GM10266 (cell line): ENCODE measurements around the gene HSD11B1.

Experiments used
- DNase-seq: peaks from one replicate; pipeline ENCODE4 v3.0.0; 2012; ENCODE audit errors: extremely low spot score
- TF ChIP-seq, protein P1 (sequence below): IDR thresholded peaks from 2 replicates; pipeline ENCODE4 v1.5.1; 2012; ENCODE audit warnings: mild to moderate bottlenecking, low read depth; ENCODE audit not compliant: control insufficient read depth, insufficient read depth; ENCODE audit errors: missing control alignments

Gene HSD11B1

DNA sequence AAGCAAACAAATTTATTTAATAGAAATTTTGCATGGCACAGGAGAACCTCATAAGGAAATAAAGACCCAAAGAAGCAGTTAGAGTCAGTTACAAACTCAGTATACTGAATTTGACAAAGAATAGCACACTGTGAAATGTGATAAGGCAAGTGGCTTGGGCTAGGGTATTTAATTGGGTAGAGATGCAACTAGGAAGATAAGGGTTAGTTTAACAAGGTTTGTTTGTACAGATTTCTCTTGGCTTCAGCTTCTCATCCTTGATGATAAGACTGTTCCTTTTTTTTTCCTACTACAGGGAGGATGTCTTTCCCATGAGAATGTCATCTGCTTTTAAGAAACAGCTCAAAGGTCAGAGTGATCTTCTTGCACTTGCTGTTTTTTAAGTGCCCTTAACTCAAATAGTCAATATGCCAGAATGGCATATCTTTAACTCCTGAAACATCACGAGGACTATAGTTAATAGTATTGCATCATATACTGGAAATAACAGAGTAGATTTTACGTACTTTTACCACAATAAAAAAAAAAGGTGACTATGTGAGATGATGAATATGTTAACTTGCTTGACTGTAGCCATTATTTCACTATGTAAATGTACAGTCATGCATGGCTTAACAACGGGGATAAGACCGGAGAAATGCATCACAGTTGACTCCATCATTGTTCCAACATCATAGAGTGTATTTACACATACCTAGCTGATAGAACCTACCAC, 42.0 kb downstream of the HSD11B1 start:
- no peak for DNase-seq
- TF ChIP-seq, protein P1, sequence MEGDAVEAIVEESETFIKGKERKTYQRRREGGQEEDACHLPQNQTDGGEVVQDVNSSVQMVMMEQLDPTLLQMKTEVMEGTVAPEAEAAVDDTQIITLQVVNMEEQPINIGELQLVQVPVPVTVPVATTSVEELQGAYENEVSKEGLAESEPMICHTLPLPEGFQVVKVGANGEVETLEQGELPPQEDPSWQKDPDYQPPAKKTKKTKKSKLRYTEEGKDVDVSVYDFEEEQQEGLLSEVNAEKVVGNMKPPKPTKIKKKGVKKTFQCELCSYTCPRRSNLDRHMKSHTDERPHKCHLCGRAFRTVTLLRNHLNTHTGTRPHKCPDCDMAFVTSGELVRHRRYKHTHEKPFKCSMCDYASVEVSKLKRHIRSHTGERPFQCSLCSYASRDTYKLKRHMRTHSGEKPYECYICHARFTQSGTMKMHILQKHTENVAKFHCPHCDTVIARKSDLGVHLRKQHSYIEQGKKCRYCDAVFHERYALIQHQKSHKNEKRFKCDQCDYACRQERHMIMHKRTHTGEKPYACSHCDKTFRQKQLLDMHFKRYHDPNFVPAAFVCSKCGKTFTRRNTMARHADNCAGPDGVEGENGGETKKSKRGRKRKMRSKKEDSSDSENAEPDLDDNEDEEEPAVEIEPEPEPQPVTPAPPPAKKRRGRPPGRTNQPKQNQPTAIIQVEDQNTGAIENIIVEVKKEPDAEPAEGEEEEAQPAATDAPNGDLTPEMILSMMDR: no peak

DNA sequence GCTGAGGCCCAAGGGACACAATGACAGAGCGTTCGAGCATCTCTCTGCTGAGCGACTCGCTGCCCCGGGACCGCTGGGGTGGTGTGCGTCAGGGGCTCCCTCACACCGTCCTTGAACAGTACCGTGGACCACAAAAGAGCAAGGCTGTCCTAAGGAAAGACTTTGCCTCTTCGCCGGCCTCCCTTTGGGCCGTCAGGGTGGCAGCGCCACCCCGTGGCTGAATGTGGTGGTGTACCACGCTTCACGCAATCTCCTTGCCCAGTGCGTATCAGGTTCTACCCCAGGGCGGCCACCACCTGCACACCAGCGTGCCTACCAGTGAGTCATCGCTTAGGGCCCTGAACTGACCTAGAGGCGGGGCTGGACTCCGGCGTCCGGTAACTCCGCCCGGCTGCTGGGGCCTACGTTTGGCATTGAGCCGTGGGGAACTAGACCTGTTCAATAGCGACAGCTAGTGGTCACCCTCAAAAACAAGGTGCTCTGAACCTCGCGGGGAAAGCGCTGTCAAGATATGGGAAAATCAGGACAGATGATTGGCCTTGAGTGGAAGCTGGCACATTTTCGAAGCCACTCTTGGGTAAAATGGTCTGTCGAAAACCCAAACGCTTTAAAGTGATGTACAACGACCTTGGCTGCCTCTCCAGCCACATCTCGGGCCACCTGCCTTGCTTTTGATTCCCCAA, 43.1 kb downstream of the HSD11B1 start:
- DNase-seq: peak; percentile 66
- TF ChIP-seq, protein P1: peak; percentile 83

DNA sequence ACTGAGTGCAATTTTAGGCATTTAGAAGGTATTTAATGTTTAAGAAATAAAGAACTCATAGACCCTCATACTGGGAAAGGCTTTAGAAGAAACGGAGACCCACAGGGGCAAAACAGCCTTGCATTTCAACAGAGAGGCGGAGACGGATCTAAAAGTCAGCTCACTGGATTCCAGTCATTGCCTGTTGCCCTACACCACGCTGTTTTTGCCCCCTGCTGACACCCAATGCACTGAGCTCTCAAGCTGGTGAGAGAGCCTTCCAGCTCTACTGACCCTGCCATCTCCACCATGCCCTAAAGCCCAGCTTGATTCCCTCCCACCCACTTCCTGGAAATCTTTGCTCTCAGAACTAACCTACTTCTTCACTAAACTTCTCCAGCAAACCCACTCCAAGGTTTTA, 44.0 kb downstream of the HSD11B1 start:
- DNase-seq: no peak
- TF ChIP-seq, protein P1: no peak

DNA sequence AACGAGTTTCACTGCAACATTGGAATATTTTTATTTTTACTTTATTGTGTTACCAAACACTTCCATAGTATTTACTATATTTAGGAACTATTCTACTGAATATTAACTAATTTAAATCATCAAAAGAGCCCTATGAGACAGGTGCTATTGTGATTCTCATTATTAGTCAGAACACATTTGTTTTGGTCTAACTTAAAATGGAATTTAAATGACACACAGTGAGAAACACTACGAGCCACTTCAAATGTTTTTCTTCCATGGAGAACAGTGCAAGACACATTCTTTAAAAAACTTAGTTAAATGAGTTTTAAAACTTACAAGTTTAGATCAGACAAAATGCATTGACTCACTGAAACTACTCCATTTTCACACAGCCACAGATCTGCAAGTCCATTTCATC, 44.6 kb downstream of the HSD11B1 start:
- TF ChIP-seq, protein P1: no peak
- DNase-seq: no peak

DNA sequence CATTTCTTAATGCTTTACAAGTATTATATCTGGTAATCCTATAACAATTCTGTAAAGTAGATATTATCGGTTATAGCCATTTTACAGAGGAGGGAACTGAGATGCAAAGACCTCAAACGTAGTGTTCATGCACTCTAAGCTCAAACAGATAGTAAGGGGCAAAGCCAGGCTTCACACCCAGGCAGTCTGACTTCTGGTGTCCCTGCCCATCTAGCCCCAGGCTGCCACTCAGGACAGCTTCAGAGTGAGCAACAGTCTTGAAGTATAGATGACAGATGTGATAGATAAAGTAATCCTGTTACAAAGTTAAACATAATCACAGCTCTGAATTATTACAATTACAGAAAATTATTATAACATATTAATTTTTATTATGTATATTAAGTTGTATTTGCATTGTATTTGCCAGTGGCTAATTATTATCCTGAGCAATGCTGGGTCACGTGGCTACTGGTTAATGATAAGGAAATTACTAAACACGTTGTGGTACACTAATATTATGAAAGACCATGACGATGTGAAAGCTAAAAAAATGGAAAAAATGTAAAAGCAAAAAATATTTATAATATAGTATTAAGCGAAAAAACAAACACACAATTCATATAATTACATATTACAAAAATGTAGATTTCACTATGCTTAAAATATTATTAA, 45.2 kb downstream of the HSD11B1 start:
- TF ChIP-seq, protein P1: no peak
- DNase-seq: no peak

DNA sequence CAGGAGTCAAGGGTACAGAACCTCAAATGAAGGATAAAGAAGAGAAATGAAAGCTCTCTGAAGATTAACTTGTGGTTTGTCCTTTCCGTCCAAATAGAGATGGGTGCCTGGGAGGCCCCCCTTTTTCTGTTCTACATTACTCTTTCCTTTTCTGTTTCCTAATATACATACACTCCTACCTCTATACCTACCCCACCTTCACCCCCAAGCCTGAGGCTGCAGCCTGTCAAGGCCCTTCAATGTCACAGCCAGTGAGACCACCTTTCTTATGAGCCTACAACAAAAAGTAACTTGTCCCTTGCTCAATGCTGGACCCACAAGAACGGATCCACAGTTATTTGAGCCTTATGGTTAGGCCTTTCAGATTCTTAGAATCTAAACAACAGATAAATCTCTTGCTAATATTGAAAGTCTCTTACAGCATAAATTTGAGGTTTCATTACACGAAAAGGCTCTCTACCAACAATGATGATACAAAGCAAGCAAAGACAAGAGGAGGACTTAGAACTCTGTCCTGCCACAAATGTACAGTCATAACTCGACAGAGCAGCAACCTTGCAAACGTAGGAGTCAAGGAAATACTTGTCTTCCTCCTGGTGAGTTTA, 47.1 kb downstream of the HSD11B1 start:
- peak; percentile 61 for DNase-seq
- TF ChIP-seq, protein P1: no peak
